Ovary (tissue), 9 donors: ENCODE measurements around the gene TMEM82. TPM values are rescaled to one million over a fixed set of nuclear protein-coding genes. Genes with fewer than 3 reads are reported as not detected.

Experiments
- DNase-seq, 5 donors: peaks; one replicate each; pipeline ENCODE4 v3.0.0-alpha.2; 2019 to 2020
- H3K27ac ChIP-seq, 2 donors: fragments of 200-600 bp; one replicate each; pipeline versions ENCODE4 v1.5.1 to v1.8.0; 2019 to 2022
- H3K27me3 ChIP-seq: fragments of 200-600 bp; one replicate; pipeline ENCODE4 v1.8.0; 2022
- H3K36me3 ChIP-seq: fragments of 200-600 bp; sonication (generic); one replicate; pipeline ENCODE4 v1.5.1; 2019
- H3K4me1 ChIP-seq: one replicate; pipeline ENCODE4 v1.8.1; 2013; ENCODE audit warnings: mild to moderate bottlenecking, moderate library complexity; ENCODE audit not compliant: insufficient read depth
- H3K4me3 ChIP-seq: fragments of 200-600 bp; sonication (generic); one replicate; pipeline ENCODE4 v1.5.1; 2017
- H3K9me3 ChIP-seq, 2 donors: fragments of 200-600 bp in 1 of 2; sonication (generic) in 1 of 2; one replicate each; pipeline versions ENCODE4 v1.5.1 to v1.8.1; 2013 to 2019; ENCODE audit warnings: mild to moderate bottlenecking in 1 of 2, moderate library complexity in 1 of 2
- EP300 ChIP-seq: sonication (generic); formaldehyde crosslinking; IDR thresholded peaks from one replicate; pipeline ENCODE4 v1.6.1; 2017; ENCODE audit warnings: antibody characterized with exemption
- POLR2A ChIP-seq: fragments of 450-650 bp; IDR thresholded peaks from one replicate; pipeline ENCODE4 v1.6.1; 2017; ENCODE audit warnings: antibody characterized with exemption, mild to moderate bottlenecking, moderate library complexity
- WGBS, 3 donors: extraction: QIAGEN DNeasy Blood & Tissue Kit in 1 of 3; methylation state at CpG; one replicate each; pipeline versions ENCODE4 v1.1.5 to v1.1.7; 2013 to 2017; 5-methylcytosine and 5-hydroxymethylcytosine counted together
- intact Hi-C, 4 donors: fragments of 100-400 bp; cut with DNase I; formaldehyde crosslinking; loops; one replicate each; pipeline versions ENCODE4 v1.11.0 to v1.15.1; 2022 to 2023
- polyA plus RNA-seq, 2 donors: library from polyadenylated mRNA; stranded (reverse); fragments of 200-250 nt in 1 of 2; fragments of 350-450 nt in 1 of 2; fragmentation: Illumina TruSeq in 1 of 2; extraction: RNeasy Lipid Tissue Mini Kit (QIAGEN cat#74804) in 1 of 2; gene quantifications; one replicate each; pipeline ENCODE4 v1.2.3, GENCODE V29; 2013 to 2014
- total RNA-seq, 7 donors: library from RNA; depleted of rRNA in 2 of 7; stranded (reverse); fragments of >200 nt in 2 of 7; fragmentation: NEBNext Ultra II Directional in 3 of 7; extraction: Animal tissue kit (Norgen Biotek cat#: 25700) in 3 of 7; gene quantifications; one replicate each; pipeline versions ENCODE4 v1.1.0 to v1.2.4, GENCODE V29; 2016 to 2023
- TF ChIP-seq, protein P1 (sequence below), 3 donors: fragments of 450-650 bp in 2 of 3; fragments of 200-600 bp in 1 of 3; IDR thresholded peaks; one replicate each; pipeline versions ENCODE4 v1.5.1 to v1.8.0; 2016 to 2022; ENCODE audit warnings: antibody characterized with exemption in 3 of 3, mild to moderate bottlenecking in 1 of 3
- donor health status: DM: no; HTN: no; CAD: no; lungs with moderate emphysema.
- donor health status: DM: no; HTN: no; CAD: no.
- donor health status: Bipolar disorder and iron deficiency.
- donor health status: DM: yes; HTN: yes; CAD: no.
- donor health status: DM: no; HTN: no; CAD: no.
- donor health status: DM: yes; HTN: yes; CAD: no.

The TMEM82 gene
- total and polyA plus RNA-seq, 9 donors, result not detected

DNA sequence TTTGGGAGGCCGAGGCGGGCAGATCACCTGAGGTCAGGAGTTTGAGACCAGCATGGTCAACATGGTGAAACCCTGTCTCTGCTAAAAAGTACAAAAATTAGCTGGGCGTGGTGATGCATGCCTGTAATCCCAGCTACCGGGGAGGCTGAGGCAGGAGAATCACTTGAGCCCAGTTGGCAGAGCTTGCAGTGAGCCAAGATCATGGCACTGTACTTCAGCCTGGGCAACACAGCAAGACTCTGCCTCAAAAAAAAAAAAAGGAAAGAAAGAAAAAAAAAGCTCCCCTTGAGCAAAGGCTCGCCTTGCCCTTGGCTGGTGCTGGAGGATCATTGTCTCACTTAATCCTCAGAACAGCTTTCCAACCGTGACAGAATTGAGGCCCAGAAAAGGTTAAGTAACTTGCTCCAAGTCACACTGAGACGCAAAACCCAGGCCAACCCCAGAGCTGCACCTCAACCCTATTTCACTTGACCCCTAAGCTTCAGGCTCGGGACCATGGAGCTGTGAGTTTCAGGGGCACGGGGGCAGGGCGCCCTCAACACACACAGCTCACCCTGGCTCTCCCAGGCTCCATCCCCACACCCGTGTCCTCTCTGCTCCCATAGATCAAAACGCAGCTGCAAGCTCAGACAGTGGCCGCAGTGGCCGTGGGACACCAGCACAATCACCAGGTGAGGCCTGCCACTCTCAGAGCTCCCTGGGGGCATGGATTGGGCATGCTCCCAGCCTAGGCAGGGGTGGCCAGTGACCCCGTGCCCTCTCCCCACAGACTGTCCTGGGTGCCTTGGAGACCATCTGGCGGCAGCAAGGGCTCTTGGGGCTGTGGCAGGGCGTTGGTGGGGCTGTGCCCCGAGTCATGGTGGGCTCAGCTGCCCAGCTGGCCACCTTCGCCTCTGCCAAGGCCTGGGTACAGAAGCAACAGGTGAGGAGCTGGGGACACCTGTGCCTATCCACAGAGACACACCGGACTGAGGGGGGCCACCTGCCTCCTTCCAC, 4.7 kb upstream of the TMEM82 start:
- 84 to 89% (median 86%) methylated on average over 20 of the region's 20 CpGs for WGBS, 3 donors
- intact Hi-C loops, result loop anchor here in 3 of 4 donors (10.0 kb wide), 2 partner anchors 143 to 413 kb away; no protein-coding TSS in a partner anchor
- TF ChIP-seq EP300 (no peak), POLR2A (no peak)
- TF ChIP-seq, protein P1, sequence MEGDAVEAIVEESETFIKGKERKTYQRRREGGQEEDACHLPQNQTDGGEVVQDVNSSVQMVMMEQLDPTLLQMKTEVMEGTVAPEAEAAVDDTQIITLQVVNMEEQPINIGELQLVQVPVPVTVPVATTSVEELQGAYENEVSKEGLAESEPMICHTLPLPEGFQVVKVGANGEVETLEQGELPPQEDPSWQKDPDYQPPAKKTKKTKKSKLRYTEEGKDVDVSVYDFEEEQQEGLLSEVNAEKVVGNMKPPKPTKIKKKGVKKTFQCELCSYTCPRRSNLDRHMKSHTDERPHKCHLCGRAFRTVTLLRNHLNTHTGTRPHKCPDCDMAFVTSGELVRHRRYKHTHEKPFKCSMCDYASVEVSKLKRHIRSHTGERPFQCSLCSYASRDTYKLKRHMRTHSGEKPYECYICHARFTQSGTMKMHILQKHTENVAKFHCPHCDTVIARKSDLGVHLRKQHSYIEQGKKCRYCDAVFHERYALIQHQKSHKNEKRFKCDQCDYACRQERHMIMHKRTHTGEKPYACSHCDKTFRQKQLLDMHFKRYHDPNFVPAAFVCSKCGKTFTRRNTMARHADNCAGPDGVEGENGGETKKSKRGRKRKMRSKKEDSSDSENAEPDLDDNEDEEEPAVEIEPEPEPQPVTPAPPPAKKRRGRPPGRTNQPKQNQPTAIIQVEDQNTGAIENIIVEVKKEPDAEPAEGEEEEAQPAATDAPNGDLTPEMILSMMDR (IDR thresholded peaks at IDR 0.05), result no peak
- H3K27me3 ChIP-seq, result no peaks in the 10 kb centered on the region
- H3K36me3 ChIP-seq, result no peaks in the 10 kb centered on the region
- no peaks in the 10 kb centered on the region for H3K9me3 ChIP-seq
- H3K27ac ChIP-seq, result no peak overlapping the region
- H3K4me1 ChIP-seq, result peaks cover 5% of the 10 kb centered on the region
- DNase-seq, result no peak
- H3K4me3 ChIP-seq, result no peak overlapping the region

DNA sequence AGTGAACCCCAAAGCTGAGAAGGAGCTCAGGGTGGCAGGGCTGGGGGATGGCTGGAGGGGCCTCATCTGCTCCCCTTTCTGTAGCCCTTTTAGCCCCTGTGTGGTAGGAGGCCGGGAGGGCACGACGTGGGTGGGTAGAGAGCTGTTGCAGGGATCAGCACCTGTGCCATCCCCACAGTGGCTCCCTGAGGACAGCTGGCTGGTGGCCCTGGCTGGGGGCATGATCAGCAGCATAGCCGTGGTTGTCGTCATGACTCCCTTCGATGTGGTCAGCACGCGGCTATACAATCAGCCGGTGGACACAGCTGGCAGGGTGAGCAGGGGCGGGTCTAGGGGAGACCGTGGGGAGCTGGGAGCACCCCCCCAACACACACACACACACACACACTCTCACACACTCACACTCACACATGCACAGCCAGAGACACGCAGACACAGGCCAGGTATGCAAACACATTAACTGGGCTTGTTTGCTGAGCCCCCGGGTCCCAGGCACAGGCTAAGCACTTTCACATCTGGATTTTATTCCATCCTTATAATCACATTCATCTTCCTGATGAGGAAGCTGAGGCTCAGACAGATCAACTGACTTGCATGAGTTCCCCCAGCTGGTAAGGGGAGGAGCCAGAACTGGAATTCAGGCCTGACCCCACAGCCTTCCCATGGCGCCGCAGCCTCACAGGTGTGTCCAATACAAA, 3.7 kb upstream of the TMEM82 start:
- Histone ChIP-seq H3K9me3 (no peaks in the 10 kb centered on the region), H3K27ac (no peak overlapping the region), H3K4me3 (no peak overlapping the region), H3K4me1 (peaks cover 5% of the 10 kb centered on the region), H3K27me3 (no peaks in the 10 kb centered on the region), H3K36me3 (no peaks in the 10 kb centered on the region)
- intact Hi-C loops, result loop anchor here in 3 of 4 donors (10.0 kb wide), 2 partner anchors 144 to 414 kb away; no protein-coding TSS in a partner anchor
- DNase-seq, result no peak
- WGBS, 3 donors, result 76 to 81% (median 79%) methylated on average over 15 of the region's 15 CpGs
- TF ChIP-seq POLR2A, result no peak
- TF ChIP-seq, protein P1 (IDR thresholded peaks at IDR 0.05), result no peak
- no peak for TF ChIP-seq EP300

DNA sequence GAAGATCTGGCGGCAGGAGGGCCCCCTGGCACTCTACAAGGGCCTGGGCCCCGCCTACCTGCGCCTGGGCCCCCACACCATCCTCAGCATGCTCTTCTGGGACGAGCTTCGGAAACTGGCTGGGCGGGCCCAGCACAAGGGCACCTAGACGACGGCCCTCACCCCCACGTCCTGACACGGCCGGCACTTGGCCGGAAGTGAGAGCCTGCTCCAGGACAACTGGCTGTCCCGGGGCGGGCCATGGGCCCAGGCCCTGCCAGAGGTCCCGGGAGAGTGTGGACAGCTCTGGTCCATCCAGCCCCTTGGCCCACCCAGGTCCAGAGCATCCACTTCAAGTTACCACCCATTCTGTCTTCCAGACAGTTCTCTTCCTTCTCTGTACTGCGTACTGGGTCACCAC, 3.0 kb upstream of the TMEM82 start:
- TF ChIP-seq, protein P1 (IDR thresholded peaks at IDR 0.05), result no peak
- no peak for TF ChIP-seq EP300
- Histone ChIP-seq H3K27me3 (no peaks in the 10 kb centered on the region), H3K27ac (no peak overlapping the region), H3K9me3 (no peaks in the 10 kb centered on the region), H3K36me3 (no peaks in the 10 kb centered on the region), H3K4me3 (no peak overlapping the region), H3K4me1 (peaks cover 5% of the 10 kb centered on the region)
- no peak for DNase-seq
- intact Hi-C loops, result loop anchor here in 3 of 4 donors (10.0 kb wide), 2 partner anchors 144 to 414 kb away; no protein-coding TSS in a partner anchor
- WGBS, 3 donors, result 76 to 84% (median 79%) methylated on average over 14 to 16 of the region's 16 CpGs

DNA sequence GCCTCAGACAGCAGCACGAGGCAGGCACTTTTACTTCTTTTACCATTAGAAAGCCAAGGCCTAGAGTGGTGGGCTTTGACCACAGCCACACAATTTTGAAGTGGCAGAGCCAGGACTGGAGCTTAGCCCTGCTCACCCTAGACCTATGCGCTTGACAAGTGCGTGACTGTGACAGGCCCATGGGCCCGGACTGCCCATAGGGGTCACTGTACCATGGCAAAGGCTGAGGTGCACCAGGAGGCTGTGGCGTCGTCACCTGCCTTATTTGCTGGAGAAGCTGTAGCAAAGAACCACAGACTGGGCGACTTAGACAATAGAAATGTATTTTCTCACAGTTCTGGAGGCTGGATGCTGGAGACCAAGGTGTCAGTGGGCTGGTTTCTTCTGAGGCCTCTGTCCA, 2.6 kb upstream of the TMEM82 start:
- Histone ChIP-seq H3K27ac (no peak overlapping the region), H3K4me1 (peaks cover 5% of the 10 kb centered on the region), H3K27me3 (no peaks in the 10 kb centered on the region), H3K36me3 (no peaks in the 10 kb centered on the region), H3K9me3 (no peaks in the 10 kb centered on the region), H3K4me3 (no peak overlapping the region)
- WGBS, 3 donors, result 83 to 92% (median 85%) methylated on average over 7 of the region's 7 CpGs
- DNase-seq, result no peak
- intact Hi-C loops, result loop anchor here (5.0 to 10.0 kb wide), 3 partner anchors 145 to 415 kb away; no protein-coding TSS in a partner anchor
- TF ChIP-seq EP300, result no peak
- no peak for TF ChIP-seq POLR2A
- TF ChIP-seq, protein P1 (IDR thresholded peaks at IDR 0.05), result no peak
